ENCODE measurements around the gene DEGS2.

The DEGS2 gene

GRCh38 chr14:100119251-100119650, 40.2 kb downstream of the DEGS2 start:
- Histone ChIP-seq H2AFZ (no peak overlapping the region), H3K4me2 (ENCODE audit: low read length) (no peak overlapping the region), H3K4me3 (ENCODE audit: low read depth, low read length) (no peak overlapping the region), H3K36me3 (ENCODE audit: control insufficient read depth, insufficient read depth, low read length) (no peaks in the 10 kb centered on the region), H3K9ac (no peak overlapping the region), H3K4me1 (no peaks in the 10 kb centered on the region), H3K9me3 (ENCODE audit: control insufficient read depth, low read length) (no peaks in the 10 kb centered on the region), H3K27me3 (ENCODE audit: control insufficient read depth, insufficient read depth, low read length) (no peaks in the 10 kb centered on the region), H3K79me2 (no peaks in the 10 kb centered on the region), H3K27ac (no peak overlapping the region)
- TF ChIP-seq, protein P1, sequence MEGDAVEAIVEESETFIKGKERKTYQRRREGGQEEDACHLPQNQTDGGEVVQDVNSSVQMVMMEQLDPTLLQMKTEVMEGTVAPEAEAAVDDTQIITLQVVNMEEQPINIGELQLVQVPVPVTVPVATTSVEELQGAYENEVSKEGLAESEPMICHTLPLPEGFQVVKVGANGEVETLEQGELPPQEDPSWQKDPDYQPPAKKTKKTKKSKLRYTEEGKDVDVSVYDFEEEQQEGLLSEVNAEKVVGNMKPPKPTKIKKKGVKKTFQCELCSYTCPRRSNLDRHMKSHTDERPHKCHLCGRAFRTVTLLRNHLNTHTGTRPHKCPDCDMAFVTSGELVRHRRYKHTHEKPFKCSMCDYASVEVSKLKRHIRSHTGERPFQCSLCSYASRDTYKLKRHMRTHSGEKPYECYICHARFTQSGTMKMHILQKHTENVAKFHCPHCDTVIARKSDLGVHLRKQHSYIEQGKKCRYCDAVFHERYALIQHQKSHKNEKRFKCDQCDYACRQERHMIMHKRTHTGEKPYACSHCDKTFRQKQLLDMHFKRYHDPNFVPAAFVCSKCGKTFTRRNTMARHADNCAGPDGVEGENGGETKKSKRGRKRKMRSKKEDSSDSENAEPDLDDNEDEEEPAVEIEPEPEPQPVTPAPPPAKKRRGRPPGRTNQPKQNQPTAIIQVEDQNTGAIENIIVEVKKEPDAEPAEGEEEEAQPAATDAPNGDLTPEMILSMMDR (IDR thresholded peaks at IDR 0.05): no peak

GRCh38 chr14:100118396-100119011, 40.9 kb downstream of the DEGS2 start:
- H3K9me3 ChIP-seq (ENCODE audit: control insufficient read depth, low read length): no peaks in the 10 kb centered on the region
- H3K4me3 ChIP-seq (ENCODE audit: low read depth, low read length): no peak overlapping the region
- H3K27me3 ChIP-seq (ENCODE audit: control insufficient read depth, insufficient read depth, low read length): no peaks in the 10 kb centered on the region
- H3K9ac ChIP-seq: no peak overlapping the region
- no peaks in the 10 kb centered on the region for H3K36me3 ChIP-seq (ENCODE audit: control insufficient read depth, insufficient read depth, low read length)
- no peak overlapping the region for H2AFZ ChIP-seq
- no peaks in the 10 kb centered on the region for H3K79me2 ChIP-seq
- no peak overlapping the region for H3K4me2 ChIP-seq (ENCODE audit: low read length)
- no peaks in the 10 kb centered on the region for H3K4me1 ChIP-seq
- TF ChIP-seq, protein P1 (IDR thresholded peaks at IDR 0.05): no peak
- H3K27ac ChIP-seq: no peak overlapping the region

DNA sequence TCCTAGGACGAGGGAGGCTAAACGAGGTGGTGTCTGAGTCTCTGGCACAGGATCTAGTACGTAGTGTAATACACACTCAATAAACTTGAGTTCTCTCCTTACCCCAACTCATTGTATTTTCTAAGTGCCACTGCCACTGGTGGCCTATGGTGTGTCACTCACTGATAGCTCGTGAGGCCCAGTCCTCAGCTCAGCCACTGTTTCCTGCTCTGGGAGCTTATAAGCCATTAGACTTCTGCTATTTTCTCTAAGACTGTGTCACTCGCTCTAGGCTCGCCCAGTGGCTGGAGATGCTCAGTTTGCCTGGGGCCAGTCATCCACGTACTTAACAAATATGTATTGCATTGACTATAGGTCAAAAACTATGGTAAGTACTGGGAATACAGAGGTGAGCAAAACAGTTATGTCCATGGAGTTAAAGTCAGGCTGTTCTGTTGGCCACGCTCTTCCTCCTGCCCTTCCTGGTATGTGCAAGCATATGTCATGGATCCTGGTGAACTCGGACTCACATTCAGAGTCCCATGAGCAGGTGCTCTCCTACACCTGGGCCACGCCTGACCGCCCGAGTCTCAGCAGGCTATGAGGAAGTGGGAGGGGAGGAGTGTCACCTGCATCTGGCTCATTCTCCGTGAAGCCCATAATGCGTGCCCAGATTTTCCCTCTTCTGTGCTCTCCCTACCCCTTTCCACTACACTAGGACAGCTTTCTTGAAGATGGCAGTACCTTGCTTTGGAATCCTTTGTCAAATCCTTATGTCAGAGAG, 41.6 kb downstream of the DEGS2 start:
- Histone ChIP-seq H3K4me2 (ENCODE audit: low read length) (no peak overlapping the region), H3K79me2 (no peaks in the 10 kb centered on the region), H3K4me3 (ENCODE audit: low read depth, low read length) (no peak overlapping the region), H3K9me3 (ENCODE audit: control insufficient read depth, low read length) (no peaks in the 10 kb centered on the region), H3K36me3 (ENCODE audit: control insufficient read depth, insufficient read depth, low read length) (no peaks in the 10 kb centered on the region), H2AFZ (no peak overlapping the region), H3K9ac (no peak overlapping the region), H3K27ac (no peak overlapping the region), H3K4me1 (no peaks in the 10 kb centered on the region), H3K27me3 (ENCODE audit: control insufficient read depth, insufficient read depth, low read length) (no peaks in the 10 kb centered on the region)
- TF ChIP-seq, protein P1 (IDR thresholded peaks at IDR 0.05): no peak

GRCh38 chr14:100117026-100117425, 42.4 kb downstream of the DEGS2 start:
- no peak overlapping the region for H3K9ac ChIP-seq
- TF ChIP-seq, protein P1 (IDR thresholded peaks at IDR 0.05): no peak
- no peaks in the 10 kb centered on the region for H3K9me3 ChIP-seq (ENCODE audit: control insufficient read depth, low read length)
- H3K79me2 ChIP-seq: no peaks in the 10 kb centered on the region
- H3K4me1 ChIP-seq: no peaks in the 10 kb centered on the region
- no peak overlapping the region for H3K27ac ChIP-seq
- H3K36me3 ChIP-seq (ENCODE audit: control insufficient read depth, insufficient read depth, low read length): no peaks in the 10 kb centered on the region
- H3K4me3 ChIP-seq (ENCODE audit: low read depth, low read length): no peak overlapping the region
- H2AFZ ChIP-seq: no peak overlapping the region
- no peaks in the 10 kb centered on the region for H3K27me3 ChIP-seq (ENCODE audit: control insufficient read depth, insufficient read depth, low read length)
- no peak overlapping the region for H3K4me2 ChIP-seq (ENCODE audit: low read length)
